ENCODE results near the gene WASL.
A peak's percentile ranks its signal among the peaks of the same experiment; 100 is the strongest.

WASL gene

DNA sequence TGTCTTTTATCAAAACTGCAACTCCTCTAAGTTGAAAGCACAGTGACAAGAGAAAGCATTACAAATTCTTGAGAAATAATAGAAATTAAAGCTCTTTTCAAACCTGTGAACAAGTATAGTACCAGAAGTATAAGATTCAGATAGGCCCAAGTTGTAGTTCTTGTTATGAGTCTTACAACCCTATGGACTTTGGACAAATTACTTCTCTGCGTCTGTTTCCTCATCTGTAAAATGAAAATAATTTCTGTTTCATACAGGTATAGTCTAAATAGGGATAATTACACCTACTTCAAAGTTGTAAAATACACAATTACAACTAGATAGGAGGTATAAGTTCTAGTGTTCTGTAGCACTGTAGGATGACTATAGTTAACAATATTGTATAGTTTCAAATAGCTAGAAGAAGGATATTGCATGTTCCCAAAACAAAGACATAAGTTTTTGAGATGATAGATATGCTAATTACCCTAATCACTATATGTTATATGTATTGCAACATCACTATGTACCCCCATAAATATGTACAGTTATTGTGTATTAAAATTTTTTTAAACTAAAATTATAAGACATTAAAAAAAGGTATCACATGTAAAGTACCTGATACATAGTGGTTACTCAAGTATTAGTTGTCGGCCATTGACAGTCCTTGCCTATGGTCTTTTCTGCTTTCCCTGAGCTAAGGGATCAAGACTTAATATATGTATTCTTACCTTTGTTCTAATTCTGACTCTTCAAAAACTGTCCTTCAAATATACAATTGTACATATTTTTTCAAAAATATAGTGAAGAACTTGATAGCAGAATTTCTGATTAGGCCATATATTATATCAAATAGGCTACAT is 1.8 kb upstream of the WASL start:
- H3K4me3 ChIP-seq (ENCODE audit: low read depth in 1 of 5, low read length in 5 of 5): no peak overlapping the region
- H3K9me3 ChIP-seq (ENCODE audit: control insufficient read depth in 5 of 5, low read length in 5 of 5): no peaks in the 10 kb centered on the region
- no peak overlapping the region for H3K27ac ChIP-seq (ENCODE audit: low read depth, low read length)
- H3K9ac ChIP-seq (ENCODE audit: low read length in 5 of 5): no peak overlapping the region
- peaks cover 1 to 38% (median 34%) of the 10 kb centered on the region in 5 donors for H3K4me1 ChIP-seq (ENCODE audit: control insufficient read depth in 5 of 5, insufficient read depth in 5 of 5, low read length in 5 of 5)
- no peaks in the 10 kb centered on the region for H3K36me3 ChIP-seq (ENCODE audit: control insufficient read depth in 5 of 5, insufficient read depth in 5 of 5, low read length in 5 of 5)
- H3K27me3 ChIP-seq (ENCODE audit: control insufficient read depth in 5 of 5, insufficient read depth in 4 of 5, low read length in 5 of 5): no peaks in the 10 kb centered on the region

- H3K9ac ChIP-seq (ENCODE audit: low read length in 5 of 5): peak overlapping the region; percentile 71 to 99 (median 93)
- H3K9me3 ChIP-seq (ENCODE audit: control insufficient read depth in 5 of 5, low read length in 5 of 5): no peaks in the 10 kb centered on the region
- no peaks in the 10 kb centered on the region for H3K36me3 ChIP-seq (ENCODE audit: control insufficient read depth in 5 of 5, insufficient read depth in 5 of 5, low read length in 5 of 5)
- H3K4me1 ChIP-seq (ENCODE audit: control insufficient read depth in 5 of 5, insufficient read depth in 5 of 5, low read length in 5 of 5): peaks cover 1 to 46% (median 44%) of the 10 kb centered on the region in 5 donors
- H3K27me3 ChIP-seq (ENCODE audit: control insufficient read depth in 5 of 5, insufficient read depth in 4 of 5, low read length in 5 of 5): no peaks in the 10 kb centered on the region
- peak overlapping the region; percentile 97 for H3K27ac ChIP-seq (ENCODE audit: low read depth, low read length)
- peak overlapping the region; percentile 86 to 97 (median 96) for H3K4me3 ChIP-seq (ENCODE audit: low read depth in 1 of 5, low read length in 5 of 5)
Measured at GRCh38 chr7:123749537-123749857, 694 bp upstream of the WASL start.

GRCh38 chr7:123748171-123748733 is 551 bp downstream of the WASL start:
- no peaks in the 10 kb centered on the region for H3K36me3 ChIP-seq (ENCODE audit: control insufficient read depth in 5 of 5, insufficient read depth in 5 of 5, low read length in 5 of 5)
- H3K4me3 ChIP-seq (ENCODE audit: low read depth in 1 of 5, low read length in 5 of 5): peak overlapping the region; percentile 92 to 97 (median 96)
- peaks cover 1 to 46% (median 44%) of the 10 kb centered on the region in 5 donors for H3K4me1 ChIP-seq (ENCODE audit: control insufficient read depth in 5 of 5, insufficient read depth in 5 of 5, low read length in 5 of 5)
- H3K27me3 ChIP-seq (ENCODE audit: control insufficient read depth in 5 of 5, insufficient read depth in 4 of 5, low read length in 5 of 5): no peaks in the 10 kb centered on the region
- H3K27ac ChIP-seq (ENCODE audit: low read depth, low read length): peak overlapping the region; percentile 97
- peak overlapping the region; percentile 87 to 99 (median 98) for H3K9ac ChIP-seq (ENCODE audit: low read length in 5 of 5)
- H3K9me3 ChIP-seq (ENCODE audit: control insufficient read depth in 5 of 5, low read length in 5 of 5): no peaks in the 10 kb centered on the region

DNA sequence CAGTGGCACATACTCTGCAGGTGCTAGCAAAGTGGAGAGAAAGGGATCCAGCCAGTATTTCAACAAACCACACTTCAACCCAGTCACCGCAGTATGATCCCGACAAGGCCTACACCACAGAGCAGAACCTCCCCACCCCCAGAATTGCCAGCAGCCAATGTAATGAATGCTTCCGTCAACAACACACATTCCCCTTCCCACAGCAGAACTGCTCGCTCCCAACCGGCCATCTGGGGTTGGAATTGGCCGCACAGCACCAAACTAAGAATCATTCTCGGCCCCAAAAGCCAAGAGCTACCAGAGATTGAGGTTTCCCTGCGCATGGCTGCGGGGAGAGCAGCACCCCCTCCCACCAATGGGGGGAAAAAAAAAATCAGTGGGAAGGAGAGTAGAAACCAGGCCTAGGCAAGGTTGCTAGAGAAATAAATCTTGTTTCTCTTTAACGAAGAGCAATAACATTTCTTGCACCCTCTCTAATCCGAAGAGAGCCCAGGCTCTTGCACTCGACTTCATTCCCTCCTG is 1.1 kb downstream of the WASL start:
- H3K27me3 ChIP-seq (ENCODE audit: control insufficient read depth in 5 of 5, insufficient read depth in 4 of 5, low read length in 5 of 5): no peaks in the 10 kb centered on the region
- peaks cover 1 to 47% (median 44%) of the 10 kb centered on the region in 5 donors for H3K4me1 ChIP-seq (ENCODE audit: control insufficient read depth in 5 of 5, insufficient read depth in 5 of 5, low read length in 5 of 5)

GRCh38 chr7:123746931-123747488 is 1.8 kb downstream of the WASL start:
- peaks cover 1 to 48% (median 44%) of the 10 kb centered on the region in 5 donors for H3K4me1 ChIP-seq (ENCODE audit: control insufficient read depth in 5 of 5, insufficient read depth in 5 of 5, low read length in 5 of 5)
- H3K9ac ChIP-seq (ENCODE audit: low read length in 5 of 5): peak overlapping the region; percentile 87 to 99 (median 98)
- peak overlapping the region; percentile 92 to 97 (median 96) for H3K4me3 ChIP-seq (ENCODE audit: low read depth in 1 of 5, low read length in 5 of 5)
- H3K9me3 ChIP-seq (ENCODE audit: control insufficient read depth in 5 of 5, low read length in 5 of 5): no peaks in the 10 kb centered on the region
- H3K27ac ChIP-seq (ENCODE audit: low read depth, low read length): peak overlapping the region; percentile 97
- no peaks in the 10 kb centered on the region for H3K27me3 ChIP-seq (ENCODE audit: control insufficient read depth in 5 of 5, insufficient read depth in 4 of 5, low read length in 5 of 5)
- H3K36me3 ChIP-seq (ENCODE audit: control insufficient read depth in 5 of 5, insufficient read depth in 5 of 5, low read length in 5 of 5): no peaks in the 10 kb centered on the region

More for the DNA sequence above, 1.1 kb downstream of the WASL start:
- Histone ChIP-seq H3K9me3 (ENCODE audit: control insufficient read depth in 5 of 5, low read length in 5 of 5) (no peaks in the 10 kb centered on the region), H3K36me3 (ENCODE audit: control insufficient read depth in 5 of 5, insufficient read depth in 5 of 5, low read length in 5 of 5) (no peaks in the 10 kb centered on the region), H3K9ac (ENCODE audit: low read length in 5 of 5) (peak overlapping the region; percentile 87 to 99 (median 98)), H3K27ac (ENCODE audit: low read depth, low read length) (peak overlapping the region; percentile 97), H3K4me3 (ENCODE audit: low read depth in 1 of 5, low read length in 5 of 5) (peak overlapping the region; percentile 92 to 97 (median 96))

GRCh38 chr7:123746055-123746454 is 2.7 kb downstream of the WASL start:
- Histone ChIP-seq H3K4me3 (ENCODE audit: low read depth in 1 of 5, low read length in 5 of 5) (peak overlapping the region in 1 of 5 donors; percentile 96), H3K9me3 (ENCODE audit: control insufficient read depth in 5 of 5, low read length in 5 of 5) (no peaks in the 10 kb centered on the region), H3K27ac (ENCODE audit: low read depth, low read length) (peak overlapping the region; percentile 97), H3K27me3 (ENCODE audit: control insufficient read depth in 5 of 5, insufficient read depth in 4 of 5, low read length in 5 of 5) (no peaks in the 10 kb centered on the region), H3K4me1 (ENCODE audit: control insufficient read depth in 5 of 5, insufficient read depth in 5 of 5, low read length in 5 of 5) (peaks cover 1 to 57% (median 44%) of the 10 kb centered on the region in 5 donors), H3K9ac (ENCODE audit: low read length in 5 of 5) (peak overlapping the region in 2 of 5 donors; percentile 3 to 51), H3K36me3 (ENCODE audit: control insufficient read depth in 5 of 5, insufficient read depth in 5 of 5, low read length in 5 of 5) (no peaks in the 10 kb centered on the region)

GRCh38 chr7:123745437-123745836 is 3.4 kb downstream of the WASL start:
- H3K27ac ChIP-seq (ENCODE audit: low read depth, low read length): peak overlapping the region; percentile 97
- H3K9ac ChIP-seq (ENCODE audit: low read length in 5 of 5): no peak overlapping the region
- H3K4me1 ChIP-seq (ENCODE audit: control insufficient read depth in 5 of 5, insufficient read depth in 5 of 5, low read length in 5 of 5): peaks cover 1 to 59% (median 48%) of the 10 kb centered on the region in 5 donors
- no peaks in the 10 kb centered on the region for H3K36me3 ChIP-seq (ENCODE audit: control insufficient read depth in 5 of 5, insufficient read depth in 5 of 5, low read length in 5 of 5)
- no peaks in the 10 kb centered on the region for H3K9me3 ChIP-seq (ENCODE audit: control insufficient read depth in 5 of 5, low read length in 5 of 5)
- no peaks in the 10 kb centered on the region for H3K27me3 ChIP-seq (ENCODE audit: control insufficient read depth in 5 of 5, insufficient read depth in 4 of 5, low read length in 5 of 5)
- no peak overlapping the region for H3K4me3 ChIP-seq (ENCODE audit: low read depth in 1 of 5, low read length in 5 of 5)

DNA sequence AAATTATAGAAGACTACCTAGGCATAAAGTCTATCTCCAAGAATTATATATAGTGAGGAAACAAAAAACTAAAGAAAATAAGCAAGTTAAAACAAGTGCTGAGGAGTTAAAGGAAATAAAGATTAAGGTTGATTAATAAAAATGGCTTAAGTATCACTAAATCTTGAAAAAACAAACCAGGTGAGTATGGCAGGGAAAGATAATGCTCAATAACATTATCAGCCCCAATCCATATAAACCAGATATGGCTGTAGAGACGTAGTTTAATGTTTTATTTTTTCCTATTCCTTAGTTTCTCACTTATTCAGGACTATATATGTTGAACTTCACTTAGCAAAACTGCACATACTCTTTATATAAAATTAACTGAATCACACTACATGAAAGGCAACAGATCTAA is 4.4 kb downstream of the WASL start:
- Histone ChIP-seq H3K4me1 (ENCODE audit: control insufficient read depth in 5 of 5, insufficient read depth in 5 of 5, low read length in 5 of 5) (peaks cover 1 to 49% (median 41%) of the 10 kb centered on the region in 5 donors), H3K4me3 (ENCODE audit: low read depth in 1 of 5, low read length in 5 of 5) (no peak overlapping the region), H3K36me3 (ENCODE audit: control insufficient read depth in 5 of 5, insufficient read depth in 5 of 5, low read length in 5 of 5) (no peaks in the 10 kb centered on the region), H3K9me3 (ENCODE audit: control insufficient read depth in 5 of 5, low read length in 5 of 5) (no peaks in the 10 kb centered on the region), H3K27ac (ENCODE audit: low read depth, low read length) (no peak overlapping the region), H3K9ac (ENCODE audit: low read length in 5 of 5) (no peak overlapping the region), H3K27me3 (ENCODE audit: control insufficient read depth in 5 of 5, insufficient read depth in 4 of 5, low read length in 5 of 5) (no peaks in the 10 kb centered on the region)

- H3K36me3 ChIP-seq (ENCODE audit: control insufficient read depth in 5 of 5, insufficient read depth in 5 of 5, low read length in 5 of 5): no peaks in the 10 kb centered on the region
- no peak overlapping the region for H3K4me3 ChIP-seq (ENCODE audit: low read depth in 1 of 5, low read length in 5 of 5)
- H3K27me3 ChIP-seq (ENCODE audit: control insufficient read depth in 5 of 5, insufficient read depth in 4 of 5, low read length in 5 of 5): no peaks in the 10 kb centered on the region
- H3K9ac ChIP-seq (ENCODE audit: low read length in 5 of 5): no peak overlapping the region
- H3K9me3 ChIP-seq (ENCODE audit: control insufficient read depth in 5 of 5, low read length in 5 of 5): no peaks in the 10 kb centered on the region
- peaks cover 1 to 53% (median 27%) of the 10 kb centered on the region in 5 donors for H3K4me1 ChIP-seq (ENCODE audit: control insufficient read depth in 5 of 5, insufficient read depth in 5 of 5, low read length in 5 of 5)
- H3K27ac ChIP-seq (ENCODE audit: low read depth, low read length): no peak overlapping the region
Measured at GRCh38 chr7:123741940-123742339, 6.9 kb downstream of the WASL start.

DNA sequence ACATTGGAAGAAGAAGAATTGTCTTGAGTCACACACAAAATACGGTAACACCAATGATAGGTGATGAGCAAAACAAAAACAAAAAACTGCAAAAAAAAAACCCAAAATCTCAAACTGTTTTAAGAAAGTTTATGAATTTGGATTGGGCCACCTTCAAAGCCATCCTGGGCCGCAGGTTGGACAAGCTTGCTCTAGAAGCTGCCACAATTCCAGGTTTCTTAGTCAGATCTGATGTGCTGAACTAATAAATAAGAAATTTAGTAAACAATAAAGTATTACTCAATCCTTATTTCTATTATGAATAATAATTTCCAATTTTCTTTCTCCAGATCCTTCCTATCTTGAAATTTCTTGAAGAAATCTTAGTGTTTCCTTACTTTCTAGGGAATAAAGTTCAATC is 10.0 kb downstream of the WASL start:
- Histone ChIP-seq H3K4me1 (ENCODE audit: control insufficient read depth in 5 of 5, insufficient read depth in 5 of 5, low read length in 5 of 5) (peaks cover 0 to 31% (median 5%) of the 10 kb centered on the region in 5 donors), H3K9ac (ENCODE audit: low read length in 5 of 5) (no peak overlapping the region), H3K4me3 (ENCODE audit: low read depth in 1 of 5, low read length in 5 of 5) (no peak overlapping the region), H3K27ac (ENCODE audit: low read depth, low read length) (no peak overlapping the region), H3K27me3 (ENCODE audit: control insufficient read depth in 5 of 5, insufficient read depth in 4 of 5, low read length in 5 of 5) (no peaks in the 10 kb centered on the region), H3K9me3 (ENCODE audit: control insufficient read depth in 5 of 5, low read length in 5 of 5) (no peaks in the 10 kb centered on the region), H3K36me3 (ENCODE audit: control insufficient read depth in 5 of 5, insufficient read depth in 5 of 5, low read length in 5 of 5) (no peaks in the 10 kb centered on the region)

Measured in subcutaneous abdominal adipose tissue (tissue), 5 donors.